HepG2 (cell line): ENCODE results near the gene RNF213. TPM values are rescaled to one million over a fixed set of nuclear protein-coding genes. Genes with fewer than 3 reads are reported as not detected.
A peak's percentile ranks its signal among the peaks of the same experiment; 100 is the strongest.

Experiments used
- BCL3 ChIP-seq: sonication (generic); formaldehyde crosslinking; IDR thresholded peaks from 2 replicates; pipeline ENCODE4 v1.5.1; 2020; ENCODE audit warnings: mild to moderate bottlenecking, missing genetic modification reagents, moderate library complexity
- FOSL1 ChIP-seq: sonication (generic); formaldehyde crosslinking; IDR thresholded peaks from 2 replicates; pipeline ENCODE4 v1.9.0; 2021; ENCODE audit warnings: missing genetic modification reagents, borderline replicate concordance
- FOXJ3 ChIP-seq: sonication (generic); formaldehyde crosslinking; IDR thresholded peaks from 2 replicates; pipeline ENCODE4 v1.4.0; 2020; ENCODE audit warnings: missing genetic modification reagents, mild to moderate bottlenecking, borderline replicate concordance
- HMG20A ChIP-seq: IDR thresholded peaks from 2 replicates; pipeline ENCODE4 v1.6.1; 2016; ENCODE audit warnings: borderline replicate concordance
- KAT8 ChIP-seq: IDR thresholded peaks from 2 replicates; pipeline ENCODE4 v1.6.1; 2016; ENCODE audit warnings: missing genetic modification reagents, missing compliant biosample characterization
- KLF11 ChIP-seq: IDR thresholded peaks from 2 replicates; pipeline ENCODE4 v1.6.1; 2016; ENCODE audit warnings: missing compliant biosample characterization
- NCOA5 ChIP-seq: sonication (generic); formaldehyde crosslinking; IDR thresholded peaks from 2 replicates; pipeline ENCODE4 v1.4.0; 2020; ENCODE audit warnings: missing genetic modification reagents
- NFE2 ChIP-seq: sonication (generic); formaldehyde crosslinking; IDR thresholded peaks from 2 replicates; pipeline ENCODE4 v1.4.0; 2020; ENCODE audit warnings: missing genetic modification reagents
- PTBP1 ChIP-seq: fragments of 200-400 bp; formaldehyde crosslinking; IDR thresholded peaks from 2 replicates; pipeline ENCODE4 v1.6.1; 2018; ENCODE audit warnings: low read length, low read depth; ENCODE audit not compliant: poor library complexity, severe bottlenecking
- SIX4 ChIP-seq: sonication (generic); formaldehyde crosslinking; IDR thresholded peaks from 2 replicates; pipeline ENCODE4 v1.4.0; 2020; ENCODE audit warnings: missing genetic modification reagents
- SOX13 ChIP-seq, 3 experiments: fragments of 450-650 bp in 1 of 3; sonication (generic) in 1 of 3; formaldehyde crosslinking in 1 of 3; IDR thresholded peaks in 2 of 3; conservative IDR thresholded peaks in 1 of 3; 2 replicates each; pipeline versions ENCODE4 v1.5.0 to v1.6.1; 2016 to 2020; ENCODE audit warnings: antibody characterized with exemption in 1 of 3, mild to moderate bottlenecking in 1 of 3, missing compliant biosample characterization in 1 of 3, missing genetic modification reagents in 1 of 3, moderate library complexity in 1 of 3
- ZNF281 ChIP-seq: sonication (generic); formaldehyde crosslinking; IDR thresholded peaks from 2 replicates; pipeline ENCODE4 v1.4.0; 2020; ENCODE audit warnings: missing genetic modification reagents, borderline replicate concordance
- ZNF784 ChIP-seq: sonication (generic); formaldehyde crosslinking; IDR thresholded peaks from 2 replicates; pipeline ENCODE4 v1.5.1; 2020; ENCODE audit warnings: missing genetic modification reagents, mild to moderate bottlenecking, borderline replicate concordance
- ZSCAN20 ChIP-seq: sonication (generic); formaldehyde crosslinking; IDR thresholded peaks from 2 replicates; pipeline ENCODE4 v1.4.0; 2020; ENCODE audit warnings: missing genetic modification reagents, mild to moderate bottlenecking, borderline replicate concordance
- polyA plus RNA-seq, 8 experiments: library from polyadenylated mRNA; depleted of rRNA in 3 of 8; stranded (reverse) in 7 of 8; unstranded in 1 of 8; fragments of >200 nt; fragmentation: Illumina TruSeq in 4 of 8; extraction: Trizol in 4 of 8; gene quantifications; 2 replicates each; pipeline versions ENCODE4 v1.2.1 to v1.2.3, GENCODE V29; 2011 to 2016; ENCODE audit warnings: low read depth in 4 of 8, missing spikeins in 1 of 8, mixed read lengths in 1 of 8; ENCODE audit not compliant: insufficient read depth in 1 of 8
- total RNA-seq, 5 experiments: library from RNA; depleted of rRNA; stranded (reverse); fragments of >200 nt; fragmentation: Illumina TruSeq; extraction: Trizol; gene quantifications; 2 replicates each; pipeline ENCODE4 v1.2.3, GENCODE V29; 2016; ENCODE audit warnings: low read depth in 1 of 5
- TF ChIP-seq, protein P1 (sequence below): sonication (generic); formaldehyde crosslinking; IDR thresholded peaks from 2 replicates; pipeline ENCODE4 v1.8.0; 2023; ENCODE audit warnings: mild to moderate bottlenecking, missing genetic modification reagents
- TF ChIP-seq, protein P2 (sequence below): sonication (generic); formaldehyde crosslinking; conservative IDR thresholded peaks from 2 replicates; pipeline ENCODE4 v1.4.0; 2020; ENCODE audit warnings: missing genetic modification reagents
- TF ChIP-seq, protein P3 (sequence below): sonication (generic); formaldehyde crosslinking; IDR thresholded peaks from 2 replicates; pipeline ENCODE4 v1.4.0; 2020; ENCODE audit warnings: missing genetic modification reagents

The RNF213 gene
- total and polyA plus RNA-seq, 2 of the 13 experiments (the other 11 are each of a cell fraction or from before 2014, with no cell fraction given) = 38.6 to 38.7 TPM

DNA sequence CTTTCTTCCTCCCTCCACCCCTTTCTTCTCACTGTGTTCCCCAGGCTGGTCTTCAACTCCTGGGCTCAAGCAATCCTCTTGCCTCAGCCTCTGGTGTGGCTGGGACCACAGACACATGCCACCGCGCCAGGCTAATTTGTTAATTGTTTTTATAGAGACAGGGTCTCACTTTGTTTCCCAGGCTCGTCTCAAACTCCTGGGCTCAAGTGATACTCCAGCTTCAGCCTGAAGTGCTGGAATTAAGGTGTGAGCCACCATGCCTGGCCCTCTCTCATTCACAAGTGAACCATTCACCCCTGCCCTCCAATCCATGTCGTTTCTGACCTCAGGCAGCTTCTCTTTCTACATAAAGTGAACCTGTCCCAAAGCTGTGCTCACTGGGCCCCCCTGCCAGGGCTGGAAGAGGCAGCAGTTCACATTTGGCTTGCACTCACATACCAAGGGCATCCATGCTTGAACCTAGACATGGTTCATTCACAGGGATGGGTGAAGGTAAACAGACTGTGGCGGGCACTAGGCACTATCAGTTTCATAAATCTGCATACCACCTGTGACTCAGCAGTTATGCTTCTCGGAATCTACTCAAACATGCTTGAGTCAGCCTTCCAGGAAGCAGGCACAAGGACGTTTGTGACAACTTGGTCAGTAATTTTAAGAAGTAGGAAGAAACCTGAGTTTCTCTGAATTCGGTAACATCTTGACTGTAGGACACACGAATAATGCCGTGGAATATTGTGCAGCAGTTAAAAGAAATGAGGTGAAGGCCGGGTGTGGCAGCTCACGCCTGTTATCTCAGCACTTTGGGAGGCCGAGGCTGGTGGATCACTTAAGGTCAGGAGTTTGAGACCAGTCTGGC is 6.0 kb upstream of the RNF213 start (continued):
- TF ChIP-seq, protein P1, sequence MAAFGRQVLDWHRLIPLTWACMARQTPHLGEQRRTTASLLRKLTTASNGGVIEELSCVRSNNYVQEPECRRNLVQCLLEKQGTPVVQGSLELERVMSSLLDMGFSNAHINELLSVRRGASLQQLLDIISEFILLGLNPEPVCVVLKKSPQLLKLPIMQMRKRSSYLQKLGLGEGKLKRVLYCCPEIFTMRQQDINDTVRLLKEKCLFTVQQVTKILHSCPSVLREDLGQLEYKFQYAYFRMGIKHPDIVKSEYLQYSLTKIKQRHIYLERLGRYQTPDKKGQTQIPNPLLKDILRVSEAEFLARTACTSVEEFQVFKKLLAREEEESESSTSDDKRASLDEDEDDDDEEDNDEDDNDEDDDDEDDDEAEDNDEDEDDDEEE (CRISPR knock-in tag) = no peak
- TF ChIP-seq BCL3 (CRISPR knock-in tag) (peak; percentile 60; the same call in 1 of the 2 replicates), FOSL1 (CRISPR knock-in tag) (peak; percentile 76; the same call in 1 of the 2 replicates), FOXJ3 (no peak), SIX4 (CRISPR knock-in tag) (no peak), ZNF281 (CRISPR knock-in tag) (peak; percentile 37; the same call in 1 of the 2 replicates), HMG20A (CRISPR knock-in tag) (peak; percentile 76; the same call in 1 of the 2 replicates), ZSCAN20 (CRISPR knock-in tag) (no peak), KLF11 (peak; percentile 56; the same call in 1 of the 2 replicates), NCOA5 (no peak), SOX13 (IDR thresholded peaks at IDR 0.05) (no peak), SOX13 (CRISPR knock-in tag; conservative IDR thresholded peaks at IDR 0.05 in 1 of 2, IDR thresholded peaks at IDR 0.05 in 1 of 2) (peak in 1 of 2 experiments; percentile 57; a peak in 1 of 4 replicates), ZNF784 (CRISPR knock-in tag) (no peak), NFE2 (peak; percentile 95), KAT8 (CRISPR knock-in tag) (peak; percentile 68), PTBP1 (no peak)
- TF ChIP-seq, protein P2, sequence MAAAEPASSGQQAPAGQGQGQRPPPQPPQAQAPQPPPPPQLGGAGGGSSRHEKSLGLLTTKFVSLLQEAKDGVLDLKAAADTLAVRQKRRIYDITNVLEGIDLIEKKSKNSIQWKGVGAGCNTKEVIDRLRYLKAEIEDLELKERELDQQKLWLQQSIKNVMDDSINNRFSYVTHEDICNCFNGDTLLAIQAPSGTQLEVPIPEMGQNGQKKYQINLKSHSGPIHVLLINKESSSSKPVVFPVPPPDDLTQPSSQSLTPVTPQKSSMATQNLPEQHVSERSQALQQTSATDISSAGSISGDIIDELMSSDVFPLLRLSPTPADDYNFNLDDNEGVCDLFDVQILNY (CRISPR knock-in tag) = no peak
- TF ChIP-seq, protein P3, sequence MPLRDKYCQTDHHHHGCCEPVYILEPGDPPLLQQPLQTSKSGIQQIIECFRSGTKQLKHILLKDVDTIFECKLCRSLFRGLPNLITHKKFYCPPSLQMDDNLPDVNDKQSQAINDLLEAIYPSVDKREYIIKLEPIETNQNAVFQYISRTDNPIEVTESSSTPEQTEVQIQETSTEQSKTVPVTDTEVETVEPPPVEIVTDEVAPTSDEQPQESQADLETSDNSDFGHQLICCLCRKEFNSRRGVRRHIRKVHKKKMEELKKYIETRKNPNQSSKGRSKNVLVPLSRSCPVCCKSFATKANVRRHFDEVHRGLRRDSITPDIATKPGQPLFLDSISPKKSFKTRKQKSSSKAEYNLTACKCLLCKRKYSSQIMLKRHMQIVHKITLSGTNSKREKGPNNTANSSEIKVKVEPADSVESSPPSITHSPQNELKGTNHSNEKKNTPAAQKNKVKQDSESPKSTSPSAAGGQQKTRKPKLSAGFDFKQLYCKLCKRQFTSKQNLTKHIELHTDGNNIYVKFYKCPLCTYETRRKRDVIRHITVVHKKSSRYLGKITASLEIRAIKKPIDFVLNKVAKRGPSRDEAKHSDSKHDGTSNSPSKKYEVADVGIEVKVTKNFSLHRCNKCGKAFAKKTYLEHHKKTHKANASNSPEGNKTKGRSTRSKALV (CRISPR knock-in tag) = no peak
